SU-DHL-6 (cell line): Measurements from ENCODE around the gene CYTH1.

ENCODE experiments used
- EZH2phosphoT487 ChIP-seq: fragments of 200-600 bp; sonication (generic), shearing (Covaris generic); conservative IDR thresholded peaks from 2 replicates; pipeline ENCODE4 v1.6.1; 2018; ENCODE audit warnings: mild to moderate bottlenecking, antibody characterized with exemption, low read length, moderate library complexity, mixed read lengths
- TF ChIP-seq, protein P1 (sequence below): fragments of 200-600 bp; sonication (generic); IDR thresholded peaks from one replicate; pipeline ENCODE4 v1.5.1; 2017; ENCODE audit warnings: antibody characterized with exemption, mild to moderate bottlenecking, low read length, moderate library complexity; ENCODE audit not compliant: insufficient read depth, poor library complexity, severe bottlenecking

DNA sequence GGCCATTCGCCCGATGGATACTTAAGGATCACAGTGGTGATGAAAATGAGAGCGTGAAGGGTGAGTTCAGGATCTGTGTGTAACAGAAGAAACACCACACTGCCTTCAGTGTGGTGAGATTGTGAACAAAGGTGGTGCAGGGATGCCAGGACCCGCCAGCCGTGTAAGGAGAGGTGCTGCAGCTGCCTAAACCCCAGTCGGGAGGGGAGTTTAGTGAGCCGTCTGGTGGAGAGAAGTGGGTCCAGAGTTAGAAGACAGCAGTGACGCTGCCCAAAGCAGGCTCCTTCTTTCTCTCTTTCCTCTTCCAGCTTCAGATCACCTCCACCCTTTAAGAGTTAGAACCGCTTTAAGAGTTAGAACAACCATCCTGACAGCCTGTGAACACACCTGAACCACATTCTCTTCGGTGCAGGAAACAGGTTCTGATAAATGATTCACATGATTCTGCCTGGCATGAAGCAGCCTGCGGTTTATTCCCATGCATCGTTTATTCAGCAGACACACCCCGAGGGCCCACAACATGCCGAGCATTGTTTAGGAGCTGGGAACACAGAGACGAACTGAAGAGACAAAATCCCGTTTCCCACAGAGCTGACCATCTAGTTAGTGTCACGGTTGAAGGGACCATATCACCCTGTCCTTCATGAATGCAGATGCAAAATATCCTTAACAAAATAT, 120.8 kb downstream of the CYTH1 start:
- TF ChIP-seq, protein P1, sequence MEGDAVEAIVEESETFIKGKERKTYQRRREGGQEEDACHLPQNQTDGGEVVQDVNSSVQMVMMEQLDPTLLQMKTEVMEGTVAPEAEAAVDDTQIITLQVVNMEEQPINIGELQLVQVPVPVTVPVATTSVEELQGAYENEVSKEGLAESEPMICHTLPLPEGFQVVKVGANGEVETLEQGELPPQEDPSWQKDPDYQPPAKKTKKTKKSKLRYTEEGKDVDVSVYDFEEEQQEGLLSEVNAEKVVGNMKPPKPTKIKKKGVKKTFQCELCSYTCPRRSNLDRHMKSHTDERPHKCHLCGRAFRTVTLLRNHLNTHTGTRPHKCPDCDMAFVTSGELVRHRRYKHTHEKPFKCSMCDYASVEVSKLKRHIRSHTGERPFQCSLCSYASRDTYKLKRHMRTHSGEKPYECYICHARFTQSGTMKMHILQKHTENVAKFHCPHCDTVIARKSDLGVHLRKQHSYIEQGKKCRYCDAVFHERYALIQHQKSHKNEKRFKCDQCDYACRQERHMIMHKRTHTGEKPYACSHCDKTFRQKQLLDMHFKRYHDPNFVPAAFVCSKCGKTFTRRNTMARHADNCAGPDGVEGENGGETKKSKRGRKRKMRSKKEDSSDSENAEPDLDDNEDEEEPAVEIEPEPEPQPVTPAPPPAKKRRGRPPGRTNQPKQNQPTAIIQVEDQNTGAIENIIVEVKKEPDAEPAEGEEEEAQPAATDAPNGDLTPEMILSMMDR, result no peak
- no peak for TF ChIP-seq EZH2phosphoT487
